Progenitor cell of endocrine pancreas (in vitro differentiated cells): Measurements from ENCODE around the gene MMP17. TPM values are rescaled to one million over a fixed set of nuclear protein-coding genes. Genes with fewer than 3 reads are reported as not detected.

Experiments
- DNase-seq: peaks from one replicate; pipeline ENCODE4 v3.0.0; 2021; ENCODE audit warnings: low spot score; ENCODE audit not compliant: unreplicated experiment
- H3K27ac Mint-ChIP-seq: 2 replicates; pipeline ENCODE4 v1.8.0; 2021; ENCODE audit warnings: mild to moderate bottlenecking, moderate library complexity, mixed read lengths
- H3K27me3 Mint-ChIP-seq: 2 replicates; pipeline ENCODE4 v1.8.0; 2021; ENCODE audit warnings: mixed read lengths
- H3K36me3 Mint-ChIP-seq: 2 replicates; pipeline ENCODE4 v1.8.0; 2022; ENCODE audit warnings: mixed read lengths; ENCODE audit not compliant: insufficient read depth
- H3K4me1 Mint-ChIP-seq: 2 replicates; pipeline ENCODE4 v1.8.0; 2021; ENCODE audit warnings: low read depth, mixed read lengths
- H3K4me3 Mint-ChIP-seq: 2 replicates; pipeline ENCODE4 v1.8.0; 2021; ENCODE audit warnings: low read depth, mild to moderate bottlenecking, moderate library complexity, mixed read lengths
- H3K9me3 Mint-ChIP-seq: 2 replicates; pipeline ENCODE4 v1.8.0; 2021; ENCODE audit warnings: low read depth, mixed read lengths
- total RNA-seq: library from RNA; stranded (reverse); gene quantifications from 2 replicates; pipeline ENCODE4 v1.2.1, GENCODE V29; 2021
- TF ChIP-seq, protein P1 (sequence below): fragments of 200-600 bp; sonication (generic); IDR thresholded peaks from one replicate; pipeline ENCODE4 v1.5.0; 2021; ENCODE audit warnings: antibody characterized with exemption, mild to moderate bottlenecking; ENCODE audit not compliant: unreplicated experiment

Gene MMP17
- total RNA-seq, 1 donor from 2014 or later, result 0.48 TPM

DNA sequence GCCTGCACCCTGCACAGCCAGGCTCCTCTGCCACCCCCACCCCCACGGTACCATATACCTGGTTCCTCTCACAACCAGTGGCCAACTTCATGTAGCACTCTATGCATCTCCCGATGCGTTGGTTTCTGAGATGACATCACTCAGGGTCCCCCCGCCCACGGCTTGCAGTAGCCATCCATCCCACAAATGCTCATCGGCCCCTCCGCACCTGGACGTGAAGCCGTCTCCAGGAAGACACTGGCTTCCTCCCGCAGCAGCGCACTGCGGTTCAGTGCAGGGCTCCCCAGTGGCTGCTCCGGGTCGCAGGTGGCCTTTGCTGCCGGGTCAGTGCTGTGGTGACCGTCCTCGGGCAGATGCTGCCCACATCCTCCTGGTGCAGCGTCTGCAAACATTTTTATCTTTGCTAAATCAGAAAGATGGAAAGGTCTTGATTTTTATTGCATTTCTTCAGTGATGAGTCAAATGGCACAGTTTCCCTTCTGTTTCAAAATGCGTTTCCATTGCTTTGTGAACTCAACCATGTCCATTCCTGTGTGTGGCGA is 27.5 kb upstream of the MMP17 start:
- DNase-seq, result no peak
- peaks cover 4% of the 10 kb centered on the region for H3K4me1 Mint-ChIP-seq
- H3K9me3 Mint-ChIP-seq, result no peaks in the 10 kb centered on the region
- peaks cover 22% of the 10 kb centered on the region for H3K36me3 Mint-ChIP-seq
- no peaks in the 10 kb centered on the region for H3K27me3 Mint-ChIP-seq
- no peak overlapping the region for H3K4me3 Mint-ChIP-seq
- H3K27ac Mint-ChIP-seq, result no peak overlapping the region
- TF ChIP-seq, protein P1, sequence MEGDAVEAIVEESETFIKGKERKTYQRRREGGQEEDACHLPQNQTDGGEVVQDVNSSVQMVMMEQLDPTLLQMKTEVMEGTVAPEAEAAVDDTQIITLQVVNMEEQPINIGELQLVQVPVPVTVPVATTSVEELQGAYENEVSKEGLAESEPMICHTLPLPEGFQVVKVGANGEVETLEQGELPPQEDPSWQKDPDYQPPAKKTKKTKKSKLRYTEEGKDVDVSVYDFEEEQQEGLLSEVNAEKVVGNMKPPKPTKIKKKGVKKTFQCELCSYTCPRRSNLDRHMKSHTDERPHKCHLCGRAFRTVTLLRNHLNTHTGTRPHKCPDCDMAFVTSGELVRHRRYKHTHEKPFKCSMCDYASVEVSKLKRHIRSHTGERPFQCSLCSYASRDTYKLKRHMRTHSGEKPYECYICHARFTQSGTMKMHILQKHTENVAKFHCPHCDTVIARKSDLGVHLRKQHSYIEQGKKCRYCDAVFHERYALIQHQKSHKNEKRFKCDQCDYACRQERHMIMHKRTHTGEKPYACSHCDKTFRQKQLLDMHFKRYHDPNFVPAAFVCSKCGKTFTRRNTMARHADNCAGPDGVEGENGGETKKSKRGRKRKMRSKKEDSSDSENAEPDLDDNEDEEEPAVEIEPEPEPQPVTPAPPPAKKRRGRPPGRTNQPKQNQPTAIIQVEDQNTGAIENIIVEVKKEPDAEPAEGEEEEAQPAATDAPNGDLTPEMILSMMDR, result no peak

DNA sequence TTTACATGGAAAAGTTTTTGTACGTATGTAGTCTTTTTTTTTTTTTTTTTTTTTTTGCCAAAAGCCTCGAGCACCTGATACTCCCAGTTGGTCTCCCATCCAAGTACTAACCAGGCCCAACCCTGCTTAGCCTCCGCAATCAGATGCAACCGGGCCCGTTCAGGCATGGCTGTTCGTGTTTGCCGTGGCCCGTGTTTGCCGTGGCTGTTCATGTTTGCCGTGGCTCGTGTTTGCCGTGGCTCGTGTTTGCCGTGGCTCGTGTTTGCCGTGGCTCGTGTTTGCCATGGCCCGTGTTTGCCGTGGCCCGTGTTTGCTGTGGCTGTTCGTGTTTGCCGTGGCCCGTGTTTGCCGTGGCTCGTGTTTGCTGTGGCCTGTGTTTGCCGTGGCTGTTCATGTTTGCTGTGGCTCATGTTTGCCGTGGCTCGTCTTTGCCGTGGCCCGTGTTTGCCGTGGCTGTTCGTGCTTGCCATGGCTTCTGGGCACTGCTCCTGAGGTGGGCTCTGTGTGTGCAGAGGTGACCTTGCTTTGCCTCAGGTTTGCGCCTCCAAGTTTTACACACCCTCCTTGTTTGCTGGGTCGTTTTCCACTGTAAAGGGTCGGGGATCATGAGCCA is 26.8 kb upstream of the MMP17 start:
- H3K4me1 Mint-ChIP-seq, result no peaks in the 10 kb centered on the region
- no peaks in the 10 kb centered on the region for H3K27me3 Mint-ChIP-seq
- TF ChIP-seq, protein P1, result no peak
- no peak overlapping the region for H3K4me3 Mint-ChIP-seq
- no peaks in the 10 kb centered on the region for H3K9me3 Mint-ChIP-seq
- DNase-seq, result no peak
- H3K36me3 Mint-ChIP-seq, result peaks cover 20% of the 10 kb centered on the region
- no peak overlapping the region for H3K27ac Mint-ChIP-seq

DNA sequence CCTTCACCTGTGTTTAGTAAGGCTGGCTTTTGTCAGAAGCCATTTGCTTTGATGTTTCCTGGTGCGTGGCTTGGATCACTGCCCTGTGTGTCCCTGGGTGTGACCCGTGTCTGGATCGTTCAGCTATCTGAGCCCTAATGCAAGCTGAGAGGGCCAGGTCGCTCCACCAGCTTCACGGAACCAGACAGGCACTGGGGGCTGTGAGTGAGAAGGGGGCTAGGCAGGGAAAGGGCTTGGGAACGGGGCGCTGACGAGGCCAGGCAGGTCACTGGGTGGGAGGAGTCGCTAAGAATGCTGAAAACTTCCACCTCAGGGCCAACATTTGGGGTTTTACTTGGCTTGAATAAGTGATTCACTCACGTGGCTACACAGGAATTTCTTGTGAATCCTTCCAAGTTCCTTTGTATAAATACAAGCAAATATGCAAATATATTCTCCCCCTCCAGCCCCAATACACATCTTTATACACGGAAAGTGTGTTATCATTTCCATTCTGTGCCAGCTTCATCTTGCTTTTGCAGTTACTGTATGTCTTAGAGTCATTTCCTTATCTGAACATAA is 24.2 kb upstream of the MMP17 start:
- Mint-ChIP-seq H3K4me3 (no peak overlapping the region), H3K27me3 (no peaks in the 10 kb centered on the region), H3K9me3 (no peaks in the 10 kb centered on the region), H3K4me1 (no peaks in the 10 kb centered on the region), H3K36me3 (peaks cover 12% of the 10 kb centered on the region), H3K27ac (no peak overlapping the region)
- no peak for DNase-seq
- TF ChIP-seq, protein P1, result no peak

DNA sequence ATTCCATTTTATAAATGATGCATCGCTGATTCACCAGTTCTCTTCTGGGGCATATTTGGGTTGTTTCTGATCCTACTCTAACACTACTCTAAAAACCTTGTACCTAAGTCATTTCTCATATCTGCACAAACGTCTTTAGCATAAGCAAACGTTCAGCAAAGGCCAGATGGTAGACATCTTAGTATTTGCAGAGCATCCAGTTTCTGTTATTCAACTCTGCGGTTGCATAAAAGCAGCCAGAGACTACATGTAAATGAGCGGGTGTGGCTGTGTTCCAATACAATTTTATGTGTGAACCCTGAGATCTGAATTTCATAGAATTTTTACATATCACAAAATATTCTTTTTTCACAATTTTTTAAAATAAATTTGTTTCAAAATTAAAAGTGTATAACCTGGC is 22.8 kb upstream of the MMP17 start:
- TF ChIP-seq, protein P1, result no peak
- DNase-seq, result no peak
- Mint-ChIP-seq H3K9me3 (no peaks in the 10 kb centered on the region), H3K36me3 (peaks cover 8% of the 10 kb centered on the region), H3K27me3 (no peaks in the 10 kb centered on the region), H3K27ac (no peak overlapping the region), H3K4me1 (no peaks in the 10 kb centered on the region), H3K4me3 (no peak overlapping the region)

DNA sequence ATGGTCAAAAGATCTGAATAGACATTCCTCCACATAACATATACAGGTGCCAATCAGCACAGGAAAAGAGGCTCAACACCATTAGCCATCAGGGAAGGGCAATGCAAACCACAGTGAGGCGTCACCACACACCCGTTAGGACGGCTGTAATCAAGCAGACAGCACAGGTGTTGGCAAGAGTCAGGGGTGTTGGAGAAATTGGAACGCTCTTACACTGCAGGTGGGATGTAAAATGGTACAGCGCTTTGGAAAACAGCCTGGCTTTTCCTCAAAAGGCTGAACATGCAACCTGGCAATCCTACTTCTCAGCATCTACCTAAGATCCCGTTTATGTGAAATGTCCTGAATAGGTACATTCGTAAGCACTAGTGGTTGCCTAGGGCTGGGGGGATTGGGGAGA is 21.5 kb upstream of the MMP17 start:
- TF ChIP-seq, protein P1, result no peak
- Mint-ChIP-seq H3K9me3 (no peaks in the 10 kb centered on the region), H3K27me3 (no peaks in the 10 kb centered on the region), H3K27ac (no peak overlapping the region), H3K4me1 (no peaks in the 10 kb centered on the region), H3K36me3 (peaks cover 4% of the 10 kb centered on the region), H3K4me3 (no peak overlapping the region)
- no peak for DNase-seq
